Cardiac muscle cell (in vitro differentiated cells and primary cell): ENCODE results near the gene UXS1. TPM values are rescaled to one million over a fixed set of nuclear protein-coding genes. Genes with fewer than 3 reads are reported as not detected.
A peak's percentile ranks its signal among the peaks of the same experiment; 100 is the strongest.
"Not testable (repeated sequence)": the region's sequence is repeated elsewhere in the genome, so short reads cannot be mapped to it uniquely, and the experiment has no call there.

Experiments
- DNase-seq, 2 donors: peaks; one replicate each; pipeline versions ENCODE4 v3.0.0 to v3.0.0-alpha.2; 2010 to 2017; ENCODE audit warnings: low read depth in 1 of 2, low spot score in 1 of 2
- H3K27ac ChIP-seq: fragments of 200-600 bp; sonication (generic); 2 replicates; pipeline ENCODE4 v1.5.1; 2016
- H3K27me3 ChIP-seq: fragments of 200-600 bp; sonication (generic); 2 replicates; pipeline ENCODE4 v1.6.0; 2016; ENCODE audit warnings: control low read depth
- H3K36me3 ChIP-seq: fragments of 200-600 bp; sonication (generic); 2 replicates; pipeline ENCODE4 v1.5.1; 2016; ENCODE audit warnings: control low read depth
- H3K4me1 ChIP-seq: fragments of 200-600 bp; sonication (generic); 2 replicates; pipeline ENCODE4 v1.8.1; 2017; ENCODE audit warnings: low read depth, mild to moderate bottlenecking, mixed run types
- H3K4me3 ChIP-seq: fragments of 200-600 bp; sonication (generic); 2 replicates; pipeline ENCODE4 v1.5.1; 2016; ENCODE audit warnings: mild to moderate bottlenecking
- H3K9me3 ChIP-seq: fragments of 200-600 bp; sonication (generic); 2 replicates; pipeline ENCODE4 v1.5.1; 2017; ENCODE audit warnings: low read depth, mild to moderate bottlenecking, control low read depth
- CTCF ChIP-seq: IDR thresholded peaks from 2 replicates; pipeline ENCODE4 v1.5.1; 2012; ENCODE audit warnings: low read depth, mild to moderate bottlenecking, low read length
- polyA plus RNA-seq: library from polyadenylated mRNA; unstranded; fragments of >200 nt; fragmentation: Nextera tagmentation; extraction: Ambion mirVana; gene quantifications from 2 replicates; pipeline ENCODE4 v1.2.1, GENCODE V29; 2016
- total RNA-seq: library from RNA; depleted of rRNA; stranded (reverse); fragments of >200 nt; gene quantifications from 2 replicates; pipeline ENCODE4 v1.2.3, GENCODE V29; 2016

The UXS1 gene
- total RNA-seq (26.0 and 28.8 TPM in 2 replicates), polyA plus RNA-seq (44.8 and 44.9 TPM in 2 replicates)

- no peak for TF ChIP-seq CTCF
- no peaks in the 10 kb centered on the region for H3K27me3 ChIP-seq
- peaks cover 5% of the 10 kb centered on the region for H3K4me1 ChIP-seq
- H3K4me3 ChIP-seq, result peak within 1 kb of the TSS; percentile 82
- peak within 1 kb of the TSS; percentile 64 for H3K27ac ChIP-seq
- H3K36me3 ChIP-seq, result no peaks in the 10 kb centered on the region
- H3K9me3 ChIP-seq, result no peaks in the 10 kb centered on the region
- DNase-seq, result peak; percentile 98
Observed at GRCh38 chr2:106193977-106194778, at the start of gene UXS1. TSS of gene UXS1 (minus strand) at chr2:106194301. CDS start at chr2:106194241, 60 bp downstream.

GRCh38 chr2:106239491-106239890, 45.4 kb upstream of the UXS1 start:
- H3K27ac ChIP-seq, H3K4me1 ChIP-seq, H3K9me3 ChIP-seq, H3K36me3 ChIP-seq, H3K4me3 ChIP-seq, DNase-seq, H3K27me3 ChIP-seq: not testable (repeated sequence)

- DNase-seq, H3K27ac ChIP-seq, H3K4me1 ChIP-seq, H3K4me3 ChIP-seq, H3K36me3 ChIP-seq, H3K27me3 ChIP-seq, H3K9me3 ChIP-seq: not testable (repeated sequence)
Observed at GRCh38 chr2:106235392-106235791, 41.3 kb upstream of the UXS1 start.

- H3K4me3 ChIP-seq, result no peak overlapping the region
- TF ChIP-seq CTCF, result no peak
- no peaks in the 10 kb centered on the region for H3K9me3 ChIP-seq
- H3K36me3 ChIP-seq, result no peaks in the 10 kb centered on the region
- H3K27me3 ChIP-seq, result no peaks in the 10 kb centered on the region
- no peak for DNase-seq
- no peaks in the 10 kb centered on the region for H3K4me1 ChIP-seq
- H3K27ac ChIP-seq, result no peak overlapping the region
Observed at GRCh38 chr2:106233350-106233706, 39.2 kb upstream of the UXS1 start.

GRCh38 chr2:106232638-106233349, 38.7 kb upstream of the UXS1 start:
- H3K27me3 ChIP-seq, result no peaks in the 10 kb centered on the region
- H3K4me3 ChIP-seq, result no peak overlapping the region
- TF ChIP-seq CTCF, result no peak
- no peaks in the 10 kb centered on the region for H3K36me3 ChIP-seq
- H3K9me3 ChIP-seq, result no peaks in the 10 kb centered on the region
- no peaks in the 10 kb centered on the region for H3K4me1 ChIP-seq
- no peak overlapping the region for H3K27ac ChIP-seq
- DNase-seq, result no peak

- TF ChIP-seq CTCF, result no peak
Observed at GRCh38 chr2:106223347-106223746, 29.2 kb upstream of the UXS1 start.

GRCh38 chr2:106222057-106222456, 28.0 kb upstream of the UXS1 start:
- H3K27ac ChIP-seq, H3K4me1 ChIP-seq, H3K4me3 ChIP-seq, H3K36me3 ChIP-seq, H3K27me3 ChIP-seq, DNase-seq, H3K9me3 ChIP-seq: not testable (repeated sequence)

More at GRCh38 chr2:106223347-106223746, 29.2 kb upstream of the UXS1 start:
- no peaks in the 10 kb centered on the region for H3K9me3 ChIP-seq
- H3K4me3 ChIP-seq, result no peak overlapping the region
- H3K4me1 ChIP-seq, result peaks cover 4% of the 10 kb centered on the region
- DNase-seq, result peak in 1 of 2 donors; percentile 9
- H3K27ac ChIP-seq, result no peak overlapping the region
- H3K27me3 ChIP-seq, result no peaks in the 10 kb centered on the region
- no peaks in the 10 kb centered on the region for H3K36me3 ChIP-seq
